GM12891 (cell line): ENCODE measurements around the gene PRPSAP2.

Source experiments
- POLR2A ChIP-seq: IDR thresholded peaks from 2 replicates; pipeline ENCODE4 v1.6.1; 2011; ENCODE audit warnings: low read depth, low read length, control low read depth
- POLR2AphosphoS5 ChIP-seq: IDR thresholded peaks from 2 replicates; pipeline ENCODE4 v1.6.1; 2011; ENCODE audit warnings: low read depth, low read length, control low read depth
- POU2F2 ChIP-seq: IDR thresholded peaks from 2 replicates; pipeline ENCODE4 v1.6.1; 2011; ENCODE audit warnings: low read depth, mild to moderate bottlenecking, control low read depth, low read length, moderate library complexity
- SPI1 ChIP-seq: IDR thresholded peaks from 2 replicates; pipeline ENCODE4 v1.6.1; 2011; ENCODE audit warnings: low read depth, low read length, control low read depth
- TAF1 ChIP-seq: IDR thresholded peaks from 2 replicates; pipeline ENCODE4 v1.6.1; 2011; ENCODE audit warnings: low read depth, low read length, control low read depth

DNA sequence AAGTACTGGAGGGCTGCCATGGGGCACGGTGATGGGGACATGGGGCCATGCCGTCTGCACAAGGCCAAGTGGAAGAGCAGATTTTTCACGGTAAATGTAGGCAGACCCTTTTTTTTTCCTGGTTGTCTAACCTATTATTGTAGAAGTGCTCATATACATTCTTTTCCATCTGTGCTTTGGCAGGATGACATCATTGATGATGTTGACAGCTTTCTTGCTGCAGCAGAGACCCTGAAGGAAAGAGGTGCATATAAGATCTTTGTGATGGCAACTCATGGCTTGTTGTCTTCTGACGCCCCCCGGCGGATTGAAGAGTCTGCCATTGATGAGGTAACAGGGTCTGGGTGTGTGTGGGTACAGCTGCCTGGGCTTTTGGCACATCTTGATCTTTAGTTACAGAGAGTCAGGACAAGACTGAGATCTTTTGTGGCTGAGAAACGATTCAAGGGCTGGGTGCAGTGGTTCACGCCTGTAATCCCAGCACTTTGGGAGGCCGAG lies 70.7 kb downstream of the PRPSAP2 start:
- TF ChIP-seq POLR2AphosphoS5, result no peak
- no peak for TF ChIP-seq POLR2A
- TF ChIP-seq SPI1, result no peak
- no peak for TF ChIP-seq POU2F2
- TF ChIP-seq TAF1, result no peak
